Measurements from ENCODE around the gene SEMA3B. TPM values are rescaled to one million over a fixed set of nuclear protein-coding genes. Genes with fewer than 3 reads are reported as not detected.

Gene SEMA3B
- total and polyA plus RNA-seq, 2 donors (not counting 3 experiments of a cell fraction or from before 2014, with no cell fraction given): 1.2 to 1.5 TPM

DNA sequence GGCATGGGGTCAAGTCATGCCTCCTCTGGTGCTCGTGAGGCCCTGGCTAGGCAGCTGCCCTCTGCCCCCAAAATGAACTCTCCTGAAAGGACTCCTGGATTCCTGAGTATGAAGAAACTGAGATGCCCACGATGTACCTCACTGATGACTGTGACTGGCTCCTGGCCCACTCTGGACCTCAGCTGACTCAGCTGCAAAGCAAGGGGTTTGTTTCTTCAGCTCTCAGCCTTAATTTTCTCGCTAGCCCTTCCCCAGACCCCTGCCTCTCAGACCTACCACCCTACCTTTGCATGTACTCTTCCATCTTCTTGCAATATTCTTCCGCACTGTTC lies 38.2 kb upstream of the SEMA3B start:
- dilution Hi-C loops (cut with MboI; ENCODE audit: extremely low pct_ligation_motif_present, low sequenced_read_pairs): no loop called here

More for the DNA sequence above, 38.2 kb upstream of the SEMA3B start:
- Histone ChIP-seq H4K20me1 (replicated peaks; ENCODE audit: control insufficient read depth, extremely low read depth, insufficient read depth, low read length) (no peaks in the 10 kb centered on the region), H3K9me3 (replicated peaks; ENCODE audit: control insufficient read depth, insufficient read depth, low read length) (no peaks in the 10 kb centered on the region), H3K4me2 (ENCODE audit: insufficient read depth, low read length) (no peak overlapping the region), H3K9me1 (replicated peaks; ENCODE audit: control insufficient read depth, extremely low read depth, insufficient read depth, low read length) (no peaks in the 10 kb centered on the region), H3K79me2 (ENCODE audit: control insufficient read depth, insufficient read depth, low read length) (peaks cover 2% of the 10 kb centered on the region), H3K4me3 (replicated peaks in 1 of 3; ENCODE audit: insufficient read depth in 1 of 3, low read depth in 1 of 3, low read length in 3 of 3) (no peak overlapping the region), H3K36me3 (ENCODE audit: control insufficient read depth in 2 of 2, extremely low read depth in 1 of 2, insufficient read depth in 2 of 2, low read length in 2 of 2) (no peaks in the 10 kb centered on the region), H2AFZ (ENCODE audit: low read depth, low read length) (no peak overlapping the region), H3K27me3 (ENCODE audit: control insufficient read depth in 2 of 2, insufficient read depth in 2 of 2, low read length in 2 of 2) (no peaks in the 10 kb centered on the region), H3K4me1 (ENCODE audit: control insufficient read depth, extremely low read depth, insufficient read depth, low read length) (peaks cover 13% of the 10 kb centered on the region), H3K9ac (replicated peaks; ENCODE audit: extremely low read depth, insufficient read depth, low read length) (no peak overlapping the region), H3K27ac (ENCODE audit: insufficient read depth, low read depth, low read length) (no peak overlapping the region)
- POLR2A ChIA-PET: interaction anchor here (0.6 to 1.0 kb wide), 2 partner anchors 13 to 22 kb away, joined by 3 to 6 read pairs; no protein-coding TSS in a partner anchor
- TF ChIP-seq, protein P1, sequence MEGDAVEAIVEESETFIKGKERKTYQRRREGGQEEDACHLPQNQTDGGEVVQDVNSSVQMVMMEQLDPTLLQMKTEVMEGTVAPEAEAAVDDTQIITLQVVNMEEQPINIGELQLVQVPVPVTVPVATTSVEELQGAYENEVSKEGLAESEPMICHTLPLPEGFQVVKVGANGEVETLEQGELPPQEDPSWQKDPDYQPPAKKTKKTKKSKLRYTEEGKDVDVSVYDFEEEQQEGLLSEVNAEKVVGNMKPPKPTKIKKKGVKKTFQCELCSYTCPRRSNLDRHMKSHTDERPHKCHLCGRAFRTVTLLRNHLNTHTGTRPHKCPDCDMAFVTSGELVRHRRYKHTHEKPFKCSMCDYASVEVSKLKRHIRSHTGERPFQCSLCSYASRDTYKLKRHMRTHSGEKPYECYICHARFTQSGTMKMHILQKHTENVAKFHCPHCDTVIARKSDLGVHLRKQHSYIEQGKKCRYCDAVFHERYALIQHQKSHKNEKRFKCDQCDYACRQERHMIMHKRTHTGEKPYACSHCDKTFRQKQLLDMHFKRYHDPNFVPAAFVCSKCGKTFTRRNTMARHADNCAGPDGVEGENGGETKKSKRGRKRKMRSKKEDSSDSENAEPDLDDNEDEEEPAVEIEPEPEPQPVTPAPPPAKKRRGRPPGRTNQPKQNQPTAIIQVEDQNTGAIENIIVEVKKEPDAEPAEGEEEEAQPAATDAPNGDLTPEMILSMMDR (IDR thresholded peaks at IDR 0.05; ENCODE audit: extremely low read depth in 1 of 2, insufficient read depth in 1 of 2, low read depth in 1 of 2, low read length in 2 of 2): no peak
- TF ChIP-seq POLR2AphosphoS5 (IDR thresholded peaks at IDR 0.05; ENCODE audit: insufficient read depth, low read depth, low read length) (no peak), MYC (IDR thresholded peaks at IDR 0.05; ENCODE audit: low read depth, low read length) (no peak), MAX (IDR thresholded peaks at IDR 0.05; ENCODE audit: insufficient read depth, insufficient read length) (no peak), EZH2 (IDR thresholded peaks at IDR 0.05; ENCODE audit: borderline replicate concordance, low read depth, low read length, severe bottlenecking) (no peak), JUN (IDR thresholded peaks at IDR 0.05; ENCODE audit: borderline replicate concordance, insufficient read depth, insufficient read length, low read depth) (no peak), FOS (IDR thresholded peaks at IDR 0.05; ENCODE audit: borderline replicate concordance, insufficient read depth, low read length) (no peak), GATA2 (IDR thresholded peaks at IDR 0.05; ENCODE audit: insufficient read depth, insufficient read length, low read depth, low read length) (no peak), POLR2A (IDR thresholded peaks at IDR 0.05; ENCODE audit: low read depth, low read length) (no peak)
- BruUV-seq (replicated peaks): no TSS peak
- intact Hi-C loops (cut with micrococcal nuclease): no loop called here
- DNase-seq (ENCODE audit: low read depth, low spot score) (no peak), FAIRE-seq (no peak)
- CTCF ChIA-PET: interaction anchor here (1.2 to 10.5 kb wide), 5 partner anchors 12 to 44 kb away, joined by 4 to 314 read pairs (median 98); partner anchors contain the start of gene GNAT1
